Fibroblast of skin of left quadriceps (primary cell): Measurements from ENCODE around the gene NMNAT2.
"Not testable (repeated sequence)": the region's sequence is repeated elsewhere in the genome, so short reads cannot be mapped to it uniquely, and the experiment has no call there.

Experiments
- DNase-seq, 2 experiments: peaks; one replicate each; pipeline ENCODE4 v3.0.0-alpha.2; 2013; ENCODE audit warnings: low read depth in 2 of 2

Gene NMNAT2

DNA sequence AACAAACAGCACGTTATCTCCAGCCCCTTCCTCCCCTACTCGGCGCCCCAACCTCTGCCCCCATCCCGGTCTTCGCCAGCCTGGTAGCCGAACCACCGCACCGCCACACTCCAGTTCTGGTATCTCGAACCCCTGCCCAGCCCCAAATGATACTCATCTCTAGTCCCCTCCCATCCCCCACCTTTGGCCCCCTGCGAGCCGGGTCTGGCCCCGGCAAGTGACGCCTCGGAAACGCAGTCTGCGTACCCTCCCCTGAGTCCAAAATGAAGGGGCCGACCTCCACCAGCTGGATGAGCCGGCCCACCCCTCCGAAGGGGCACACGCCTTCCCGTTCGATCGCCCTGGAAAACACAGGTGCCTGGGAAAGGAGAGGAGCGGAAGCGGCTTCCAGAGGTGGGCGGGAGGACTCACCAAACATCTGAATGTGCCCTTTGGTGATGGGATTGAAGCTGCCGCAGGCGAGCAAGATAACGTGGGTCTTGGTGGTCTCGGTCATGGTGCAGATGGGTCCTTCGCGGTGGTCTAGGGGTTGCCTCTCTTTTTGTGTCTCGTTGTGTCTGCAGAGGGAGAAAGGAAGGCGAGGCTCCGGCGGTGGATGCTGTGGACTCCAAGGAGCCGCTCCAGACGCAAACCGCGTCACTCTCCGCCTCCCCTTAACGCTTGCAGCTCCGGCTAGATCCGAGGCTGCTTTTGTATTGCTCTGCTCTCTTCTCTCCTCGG lies at the start of gene NMNAT2:
Gene NMNAT2, minus strand, starts transcription at position 609 of the 720 bp plus-strand sequence. Its CDS starts 113 bp downstream, at position 496.
- no peak for DNase-seq

DNA sequence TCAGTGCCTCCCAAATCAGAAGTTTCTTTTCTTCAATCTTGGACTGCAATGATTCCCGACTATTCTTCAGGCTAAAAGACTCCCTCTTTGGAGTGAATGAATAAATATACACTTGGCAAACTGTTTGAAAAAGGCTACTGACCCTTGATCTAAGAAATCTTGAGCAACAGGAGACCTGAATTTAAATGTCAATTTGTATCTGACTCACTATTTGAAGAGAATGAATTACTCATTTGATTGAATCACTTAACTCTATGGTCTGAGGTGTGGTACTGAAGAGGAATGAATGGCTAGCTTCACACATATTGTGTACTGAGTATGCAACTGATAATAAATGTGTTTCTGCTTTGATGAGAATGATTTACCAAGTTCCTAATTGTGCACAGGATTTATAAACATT lies 49.5 kb upstream of the NMNAT2 start:
- DNase-seq = no peak

DNA sequence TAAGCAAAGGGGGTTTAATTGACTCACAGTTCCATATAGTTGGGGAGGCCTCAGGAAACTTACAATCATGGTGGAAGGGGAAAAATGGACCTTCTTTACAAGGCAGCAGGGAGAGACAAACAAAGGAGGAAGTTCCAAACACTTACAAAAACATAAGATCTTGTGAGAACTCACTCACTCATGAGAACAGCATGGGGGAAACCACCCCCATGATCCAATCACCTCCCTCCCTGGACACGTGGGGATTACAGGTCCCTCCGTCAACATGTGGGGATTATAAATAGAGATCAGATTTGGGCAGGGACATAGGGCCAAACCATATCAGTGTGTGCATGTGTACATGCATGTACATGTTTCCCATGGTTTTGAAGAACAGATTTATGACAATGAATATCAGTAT lies 48.6 kb upstream of the NMNAT2 start:
- no peak for DNase-seq

DNA sequence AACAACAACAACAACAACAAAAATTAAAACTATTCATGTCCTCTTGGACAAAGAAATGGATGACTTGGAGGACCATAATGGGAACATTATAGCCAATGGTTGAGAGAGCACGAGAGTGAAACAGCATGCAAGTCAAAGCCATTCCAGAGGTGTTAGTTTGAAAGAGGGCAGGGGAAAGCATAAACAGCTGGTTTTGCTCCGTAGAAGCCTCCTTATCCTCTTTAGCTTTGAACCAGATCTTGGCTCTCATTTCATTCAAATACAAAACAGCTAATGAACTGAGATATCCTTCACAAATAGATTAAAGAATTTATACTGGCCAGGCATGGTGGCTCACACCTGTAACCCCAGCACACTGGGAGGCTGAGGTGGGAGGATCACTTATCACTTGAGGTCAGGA lies 45.4 kb upstream of the NMNAT2 start:
- DNase-seq = no peak

DNA sequence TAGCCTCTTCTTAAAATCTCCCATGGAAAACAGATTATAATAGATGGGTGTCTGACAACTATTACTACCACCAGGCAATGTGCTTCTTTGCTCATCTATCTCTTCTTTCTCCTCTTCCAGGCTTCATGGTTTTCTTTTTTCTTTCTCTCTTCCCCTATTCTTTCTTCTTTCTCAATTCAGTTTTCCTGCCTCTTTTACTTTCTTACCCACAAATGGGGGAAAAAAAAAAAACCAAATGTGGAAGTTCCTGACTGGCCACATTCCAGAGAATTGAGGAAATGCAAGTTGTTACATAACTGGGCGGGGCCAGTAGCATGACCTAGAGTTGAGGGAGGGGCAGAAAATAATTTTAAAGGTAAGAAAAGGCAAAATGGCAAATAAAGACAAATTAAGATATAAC lies 43.2 kb upstream of the NMNAT2 start:
- DNase-seq = no peak

DNA sequence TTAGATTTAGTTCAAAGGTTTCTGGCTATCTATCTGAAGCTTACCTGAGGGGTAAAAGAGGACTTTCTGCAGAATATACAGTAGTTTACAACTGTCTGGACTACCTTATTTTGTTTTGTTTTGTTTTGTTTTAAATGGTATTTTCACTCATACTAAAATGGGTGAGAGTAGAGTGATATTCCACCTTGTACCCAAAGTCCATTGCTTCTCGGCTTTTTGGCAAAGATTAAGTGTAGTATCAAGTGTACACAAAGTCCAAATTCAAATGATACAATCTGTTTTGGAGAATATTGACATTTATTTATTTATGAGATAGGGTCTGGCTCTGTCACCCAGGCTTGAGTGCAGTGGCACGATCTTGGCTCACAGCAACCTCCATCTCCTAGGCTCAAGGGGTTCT lies 42.4 kb upstream of the NMNAT2 start:
- DNase-seq = no peak

DNA sequence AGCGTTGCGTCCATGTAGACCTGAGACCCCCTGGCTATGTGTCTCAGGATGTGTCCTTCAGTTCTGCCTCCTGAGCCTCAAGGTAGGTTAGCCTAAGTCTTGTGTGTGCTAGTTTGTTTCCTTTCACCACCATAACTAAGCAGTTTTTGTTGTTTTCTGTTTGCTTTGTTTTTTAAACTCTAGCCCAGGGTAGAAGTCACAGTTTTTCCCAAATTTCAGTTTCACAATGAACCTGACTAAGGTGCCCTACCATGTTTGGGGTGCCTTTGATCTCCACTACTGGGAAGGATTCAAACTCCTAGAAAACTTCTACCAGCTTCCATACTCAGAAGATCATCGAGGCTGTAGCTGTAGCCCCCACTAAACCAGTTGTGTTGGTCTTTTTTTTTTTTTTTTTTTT lies 39.3 kb upstream of the NMNAT2 start:
- DNase-seq = no peak

DNA sequence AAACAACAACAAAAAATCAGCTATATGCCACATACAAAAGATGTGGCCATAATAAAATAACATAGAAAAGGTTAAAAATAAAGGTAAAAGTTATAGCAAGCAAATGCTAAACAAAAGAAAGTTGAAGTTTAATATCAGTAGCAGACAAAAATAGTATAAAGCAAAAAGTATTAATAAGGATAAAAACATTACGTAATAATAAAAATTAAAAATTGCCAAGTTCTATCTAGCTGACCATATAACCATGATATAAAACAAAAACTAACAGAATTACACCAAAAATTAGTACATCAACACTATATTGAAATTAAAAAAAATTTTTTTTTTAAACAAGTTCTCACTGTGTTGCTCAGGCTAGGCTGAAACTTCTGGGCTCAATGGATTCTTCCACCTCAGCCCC lies 38.6 kb upstream of the NMNAT2 start:
- DNase-seq = no peak

DNA sequence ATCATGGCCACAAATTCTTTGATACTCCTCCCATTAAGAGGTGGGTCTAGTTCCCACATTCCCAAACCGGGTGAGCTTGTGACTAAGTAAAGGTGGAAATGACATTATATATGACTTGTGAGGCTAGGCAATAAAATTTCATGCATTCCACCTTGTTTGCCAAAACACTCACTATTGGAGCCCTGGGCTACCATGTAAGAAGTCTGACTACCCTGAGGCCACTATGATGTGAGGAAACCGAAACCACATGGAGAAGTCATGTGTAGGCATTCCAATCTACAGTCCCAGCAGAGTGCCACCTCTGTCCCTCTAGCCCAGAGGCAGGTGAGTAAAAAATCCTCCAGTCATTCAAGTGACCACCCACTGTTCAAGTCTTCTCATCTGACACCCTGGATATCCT lies 36.2 kb upstream of the NMNAT2 start:
- DNase-seq = no peak

DNA sequence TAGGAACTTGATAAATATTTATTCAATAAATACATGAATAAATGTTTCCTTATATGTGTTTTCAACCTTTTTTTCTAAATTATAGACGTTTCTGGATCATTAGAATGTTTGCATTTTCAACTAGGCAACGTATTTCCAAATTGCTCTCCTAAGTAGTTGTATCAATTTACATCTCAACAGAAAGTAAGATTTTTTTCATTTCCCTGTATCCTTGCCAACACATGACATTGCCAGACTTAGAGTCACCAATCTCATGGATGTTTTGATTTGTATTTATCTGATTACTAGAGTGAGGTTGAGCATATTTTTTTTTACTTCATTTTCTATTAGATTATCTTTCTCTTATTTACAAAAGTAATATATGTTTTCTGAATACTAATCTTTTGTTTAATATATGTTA lies 31.9 kb upstream of the NMNAT2 start:
- no peak for DNase-seq

DNA sequence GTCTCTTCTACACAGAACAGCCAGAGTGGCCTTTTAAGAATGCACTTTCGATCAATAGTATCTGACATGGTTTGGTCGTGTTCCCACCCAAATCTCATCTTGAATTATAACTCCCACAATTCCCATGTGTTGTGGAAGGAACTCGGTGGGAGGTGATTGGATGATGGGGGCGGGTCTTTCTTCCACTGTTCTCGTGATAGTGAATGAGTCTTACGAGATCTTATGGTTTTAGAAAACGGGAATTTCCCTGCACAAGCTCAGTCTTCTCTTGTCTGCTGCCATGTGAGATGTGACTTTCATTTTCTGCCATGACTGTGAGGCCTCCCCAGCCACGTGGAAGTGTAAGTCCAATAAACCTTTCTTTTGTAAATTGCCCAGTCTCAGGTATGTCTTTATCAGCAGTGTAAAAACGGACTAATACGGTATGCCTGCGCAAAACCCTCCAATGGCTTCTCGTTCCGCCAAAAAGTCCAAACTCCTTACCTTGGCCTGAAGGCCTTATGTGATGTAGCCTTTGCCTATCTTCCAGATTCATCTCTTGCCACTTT lies 31.1 kb upstream of the NMNAT2 start:
- DNase-seq = no peak

DNA sequence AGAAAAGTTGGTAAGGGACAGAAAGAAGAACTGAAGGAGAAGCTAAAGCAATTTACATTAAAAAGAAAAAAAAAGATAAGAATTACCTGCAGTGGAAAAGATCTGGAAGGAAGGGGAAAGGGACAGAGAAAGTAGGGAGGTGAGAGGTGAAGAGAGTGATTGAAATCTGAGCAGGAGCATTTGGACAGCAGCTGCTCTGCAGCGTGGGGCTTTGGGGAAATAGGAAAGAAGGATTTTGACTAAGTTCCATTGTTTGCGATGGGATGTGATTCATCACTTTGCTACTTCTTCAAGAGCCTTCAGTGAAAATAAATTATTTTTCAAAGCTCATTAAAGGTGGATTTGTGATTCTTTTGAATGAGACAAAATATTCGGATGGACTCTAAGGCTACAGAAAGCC lies 26.1 kb upstream of the NMNAT2 start:
- DNase-seq = peak in 1 of 2 experiments; percentile 4

DNA sequence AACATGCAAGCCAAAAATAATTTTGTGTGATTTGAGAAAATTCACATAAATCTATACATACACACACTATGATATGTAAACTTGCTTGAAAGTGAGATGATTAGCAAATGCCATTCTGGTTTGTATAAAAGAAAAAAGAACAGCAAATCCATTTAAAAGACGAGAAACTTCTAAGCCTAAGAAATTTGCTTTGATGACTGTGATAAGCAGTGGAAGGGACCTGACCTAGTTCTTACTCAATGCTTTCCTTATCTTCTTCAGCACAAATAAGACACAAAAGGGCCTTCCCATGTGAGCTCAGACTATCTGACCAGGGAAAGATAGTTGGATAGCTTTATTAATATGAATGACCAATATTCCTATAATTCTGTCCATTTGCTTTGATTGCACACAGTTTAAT lies 25.3 kb upstream of the NMNAT2 start:
- no peak for DNase-seq

DNA sequence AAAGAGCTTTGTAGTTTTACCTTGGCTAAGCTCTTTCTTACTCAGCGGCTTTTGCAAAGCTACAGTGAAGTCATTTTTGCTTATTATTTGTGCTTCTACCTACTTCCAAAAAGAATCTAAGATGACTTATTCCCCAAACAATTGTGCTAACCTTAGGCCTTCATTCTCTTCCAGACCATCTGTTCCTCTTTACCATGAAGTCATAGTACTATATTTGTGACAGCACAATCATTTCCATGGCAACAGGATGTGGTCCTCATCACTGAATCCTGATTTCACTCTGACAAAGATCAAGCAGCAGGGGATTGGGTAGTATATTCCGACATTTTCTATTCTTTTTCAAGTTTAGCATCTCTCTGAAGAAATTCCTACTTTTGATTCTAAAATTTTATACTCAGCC lies 24.8 kb upstream of the NMNAT2 start:
- DNase-seq = no peak

DNA sequence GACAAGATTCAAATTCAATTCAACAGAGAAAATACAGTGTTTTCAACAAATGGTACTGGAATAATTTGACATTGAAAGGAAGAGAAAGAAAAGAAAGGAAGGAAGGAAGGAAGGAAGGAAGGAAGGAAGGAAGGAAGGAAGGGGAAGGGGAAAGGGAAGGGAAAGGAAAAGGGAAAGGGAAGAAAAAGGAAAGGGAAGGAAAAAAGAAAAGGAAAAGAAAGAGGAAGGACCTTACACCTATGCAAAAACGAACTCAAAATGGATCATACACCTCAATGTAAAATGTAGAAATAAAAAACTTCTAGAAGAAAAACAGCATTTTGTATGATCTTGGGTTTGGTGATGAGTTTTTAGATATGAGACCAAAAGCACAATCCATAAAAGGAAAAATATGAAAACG lies 19.9 kb upstream of the NMNAT2 start:
- no peak for DNase-seq

DNA sequence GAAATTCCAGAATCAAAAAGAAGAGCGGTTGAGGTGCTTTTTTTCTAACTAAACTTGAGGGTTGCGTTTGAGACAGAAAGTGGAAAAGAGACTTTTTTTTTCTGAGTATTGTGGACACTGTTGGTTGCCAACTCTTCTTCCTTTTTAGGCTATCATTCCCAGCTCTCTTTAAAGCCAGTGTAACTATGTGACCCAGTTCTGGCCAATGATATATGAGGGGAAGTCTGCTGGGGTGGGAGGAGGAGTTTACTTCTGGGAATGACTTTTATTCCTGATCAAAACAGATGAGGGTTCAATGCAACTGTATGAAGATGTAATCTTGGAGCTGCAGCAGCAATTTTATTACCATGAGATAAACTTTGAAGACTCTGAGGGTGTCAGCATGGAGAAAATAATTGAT lies 17.3 kb upstream of the NMNAT2 start:
- DNase-seq = no peak

DNA sequence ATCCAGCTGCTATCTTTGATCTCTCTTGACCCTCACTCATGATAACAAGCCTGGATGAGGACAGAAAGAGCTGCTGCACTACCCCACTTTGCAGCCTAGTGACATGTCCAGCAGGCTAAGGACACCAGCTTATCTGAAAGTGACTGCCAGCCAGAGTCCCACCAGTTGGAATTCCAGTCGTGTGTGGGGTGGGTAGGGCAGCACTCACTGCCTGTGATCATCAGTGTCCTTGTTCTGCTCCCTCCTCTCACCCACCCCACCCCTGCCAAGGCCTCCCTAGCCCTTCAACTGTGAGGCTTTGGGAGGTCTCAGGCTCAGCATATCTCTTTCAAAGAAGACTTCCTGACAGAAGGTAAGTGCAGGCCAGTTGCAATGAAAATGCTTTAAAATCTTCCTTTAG lies 15.5 kb upstream of the NMNAT2 start:
- DNase-seq = no peak

DNA sequence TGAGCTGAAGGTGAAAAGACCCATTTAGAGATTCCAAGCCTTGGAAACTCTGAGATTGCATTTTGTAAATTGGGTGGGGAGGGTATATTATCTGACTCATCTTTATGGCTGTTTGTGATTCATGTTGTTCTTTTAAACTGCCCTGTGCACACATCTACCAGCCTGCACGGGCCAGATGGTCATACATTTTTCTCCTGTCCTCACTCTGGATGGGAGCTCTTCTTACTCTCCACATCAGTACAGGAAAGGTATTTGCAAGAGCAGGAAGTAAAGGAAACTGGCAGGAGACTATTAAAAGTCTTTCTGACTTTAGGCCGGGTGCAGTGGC lies 14.3 kb upstream of the NMNAT2 start:
- DNase-seq = no peak

DNA sequence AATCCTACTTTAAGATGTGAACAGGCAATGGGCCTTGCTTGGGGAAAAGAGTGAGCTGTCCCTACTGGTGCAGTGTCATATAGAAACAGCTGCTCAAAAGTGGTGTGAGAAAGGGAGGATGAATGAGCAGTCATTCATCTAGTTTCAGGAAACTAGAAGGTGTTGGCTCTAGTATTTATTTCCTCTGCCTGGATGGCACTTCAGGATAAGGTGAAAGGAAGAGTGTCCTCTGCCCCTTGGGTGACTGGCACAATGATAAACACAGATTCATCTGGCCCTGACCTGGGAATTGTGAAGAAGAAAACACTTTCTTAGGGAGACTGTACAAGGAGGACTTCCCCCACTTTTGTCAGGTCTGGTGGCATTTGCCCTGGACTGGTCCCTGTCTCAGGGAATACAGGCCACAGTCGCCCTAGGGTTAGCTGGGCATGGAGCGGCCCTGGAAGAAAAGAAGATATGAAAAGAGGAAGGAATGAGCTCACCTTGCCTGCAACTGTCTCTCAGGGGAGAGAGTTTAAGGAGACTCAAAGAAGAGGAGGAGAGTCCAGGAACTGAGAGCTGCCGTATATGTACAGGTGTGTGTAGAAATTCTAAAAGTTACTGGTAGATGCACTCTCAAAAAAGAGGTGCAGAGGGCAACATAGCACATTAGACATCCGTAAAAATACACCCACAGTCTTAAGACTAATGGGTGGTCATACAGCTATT lies 13.8 kb upstream of the NMNAT2 start:
- no peak for DNase-seq

DNA sequence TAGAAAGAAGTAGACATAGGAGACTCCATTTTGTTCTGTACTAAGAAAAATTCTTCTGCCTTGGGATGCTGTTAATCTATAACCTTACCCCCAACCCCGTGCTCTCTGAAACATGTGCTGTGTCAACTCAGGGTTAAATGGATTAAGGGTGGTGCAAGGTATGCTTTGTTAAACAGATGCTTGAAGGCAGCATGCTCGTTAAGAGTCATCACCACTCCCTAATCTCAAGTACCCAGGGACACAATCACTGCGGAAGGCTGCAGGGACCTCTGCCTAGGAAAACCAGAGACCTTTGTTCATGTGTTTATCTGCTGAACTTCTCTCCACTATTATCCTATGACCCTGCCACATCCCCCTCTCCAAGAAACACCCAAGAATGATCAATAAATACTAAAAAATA lies 9.4 kb upstream of the NMNAT2 start:
- not testable (repeated sequence) for DNase-seq

DNA sequence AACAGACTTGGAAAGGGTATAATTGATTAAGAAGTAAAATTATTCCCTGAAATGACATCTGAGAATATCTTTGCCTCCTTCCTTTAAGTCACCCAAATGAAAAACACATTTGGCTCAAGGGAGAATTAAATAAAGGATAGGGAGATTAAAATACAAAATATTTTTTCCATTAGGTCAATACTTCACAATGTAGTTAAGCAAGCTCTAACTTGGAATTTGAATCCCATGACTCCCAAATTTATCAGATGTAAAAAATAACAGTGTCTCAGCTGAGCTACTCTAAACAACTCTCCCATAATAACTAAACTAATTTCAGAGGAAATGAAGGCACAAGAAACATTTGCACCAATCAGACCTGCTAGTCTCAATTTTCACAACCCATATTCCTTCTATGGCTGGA lies 6.5 kb upstream of the NMNAT2 start:
- no peak for DNase-seq

DNA sequence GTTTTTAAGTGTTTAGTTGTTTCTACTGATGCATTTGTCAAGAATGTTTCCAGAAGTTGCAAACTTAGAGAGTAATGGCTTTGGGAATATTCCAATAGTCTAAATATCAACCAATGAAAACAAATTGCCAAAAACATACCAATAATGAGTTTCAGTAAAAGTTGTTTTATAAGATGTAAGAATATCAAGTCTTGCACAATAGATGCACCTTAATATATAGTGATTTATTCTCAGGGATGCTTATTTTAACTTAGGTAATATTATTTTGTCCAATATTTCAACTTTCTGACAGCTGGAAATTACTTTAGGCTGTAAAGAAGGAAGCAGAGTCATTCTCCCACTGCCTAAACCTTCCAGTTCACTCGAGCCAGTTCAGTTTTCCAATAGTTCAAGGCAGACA lies 5.4 kb upstream of the NMNAT2 start:
- DNase-seq = no peak

DNA sequence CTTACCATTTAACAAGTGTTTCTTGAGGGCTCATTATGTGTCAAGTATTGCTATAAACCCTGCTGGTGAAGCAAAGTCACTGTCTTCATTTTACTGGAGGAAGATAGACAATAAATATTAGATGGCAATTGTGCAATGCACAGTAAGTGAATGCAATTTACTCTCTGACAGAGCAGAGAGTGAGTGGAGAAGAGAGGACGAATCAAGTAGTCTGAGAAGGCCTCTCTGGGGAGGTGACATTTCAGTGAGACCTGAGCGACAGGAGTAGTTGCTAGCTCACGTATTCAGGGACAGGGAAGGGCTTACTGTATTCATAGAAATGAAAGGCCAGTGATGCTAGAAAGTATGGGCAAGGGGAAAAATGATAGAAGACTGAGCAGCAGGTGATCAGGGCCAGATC lies 1.2 kb upstream of the NMNAT2 start:
- no peak for DNase-seq

DNA sequence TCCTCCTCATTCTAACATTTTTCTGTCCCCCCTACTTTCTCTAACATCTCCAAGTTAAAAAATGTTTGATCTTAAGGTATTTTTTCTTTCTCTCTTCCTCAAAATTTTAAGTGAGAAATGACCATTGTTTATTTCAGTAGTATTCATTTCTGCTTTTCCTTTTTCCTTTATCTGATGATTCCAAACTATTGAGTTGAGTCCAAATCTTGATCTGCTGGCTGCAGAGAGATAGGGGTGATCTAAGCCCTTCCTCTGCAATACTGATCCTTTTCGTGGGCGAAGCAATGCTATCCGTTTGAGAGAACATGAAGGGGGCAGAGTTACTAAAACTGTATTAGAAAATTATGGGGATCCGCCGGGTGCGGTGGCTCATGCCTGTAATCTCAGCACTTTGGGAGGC lies 516 bp upstream of the NMNAT2 start:
- no peak for DNase-seq
